ENCODE results near the gene MICAL2.

The MICAL2 gene

GRCh38 chr11:12113294-12113693 lies 2.9 kb downstream of the MICAL2 start:
- no peak overlapping the region for H3K4me3 ChIP-seq (ENCODE audit: low read depth, low read length)
- no peaks in the 10 kb centered on the region for H3K9me3 ChIP-seq (ENCODE audit: control insufficient read depth, insufficient read depth, low read depth, low read length)
- H3K36me3 ChIP-seq (ENCODE audit: control insufficient read depth in 2 of 2, insufficient read depth in 1 of 2, low read length in 2 of 2): no peaks in the 10 kb centered on the region
- TF ChIP-seq ZSCAN18 (tag by site-specific recombination; IDR thresholded peaks at IDR 0.05) (no peak), ZNF335 (tag by site-specific recombination; conservative IDR thresholded peaks at IDR 0.05) (no peak), KLF9 (tag by site-specific recombination; IDR thresholded peaks at IDR 0.05; ENCODE audit: low read depth) (no peak), AEBP2 (tag by site-specific recombination; IDR thresholded peaks at IDR 0.05; ENCODE audit: borderline replicate concordance) (no peak), ZNF423 (tag by site-specific recombination; IDR thresholded peaks at IDR 0.05) (no peak), ZNF776 (tag by site-specific recombination; IDR thresholded peaks at IDR 0.05; ENCODE audit: borderline replicate concordance) (no peak), ZNF513 (tag by site-specific recombination; IDR thresholded peaks at IDR 0.05) (no peak), ZNF621 (tag by site-specific recombination; IDR thresholded peaks at IDR 0.05) (no peak), ZNF121 (tag by site-specific recombination; IDR thresholded peaks at IDR 0.05) (no peak), ZBTB1 (tag by site-specific recombination; IDR thresholded peaks at IDR 0.05) (no peak)
- ChIA-PET POLR2A (no interaction called here), CTCF (no interaction called here)
- H3K27ac ChIP-seq (ENCODE audit: extremely low read depth, low read depth, low read length): no peak overlapping the region
- no peaks in the 10 kb centered on the region for H3K4me1 ChIP-seq (ENCODE audit: control insufficient read depth, insufficient read depth, low read length)

- H3K4me3 ChIP-seq (ENCODE audit: low read depth, low read length): no peak overlapping the region
- CTCF ChIA-PET: no interaction called here
- H3K4me1 ChIP-seq (ENCODE audit: control insufficient read depth, insufficient read depth, low read length): no peaks in the 10 kb centered on the region
- no peak overlapping the region for H3K27ac ChIP-seq (ENCODE audit: extremely low read depth, low read depth, low read length)
- no peaks in the 10 kb centered on the region for H3K36me3 ChIP-seq (ENCODE audit: control insufficient read depth in 2 of 2, insufficient read depth in 1 of 2, low read length in 2 of 2)
- H3K9me3 ChIP-seq (ENCODE audit: control insufficient read depth, insufficient read depth, low read depth, low read length): no peaks in the 10 kb centered on the region
- POLR2A ChIA-PET: no interaction called here
- no peak for TF ChIP-seq PRDM10 (tag by site-specific recombination; IDR thresholded peaks at IDR 0.05)
- TF ChIP-seq SETDB1 (IDR thresholded peaks at IDR 0.05; ENCODE audit: insufficient read length, low read length): no peak
- no peak for TF ChIP-seq ZNF677 (tag by site-specific recombination; IDR thresholded peaks at IDR 0.05)
- no peak for TF ChIP-seq ZFP41 (tag by site-specific recombination; IDR thresholded peaks at IDR 0.05; ENCODE audit: borderline replicate concordance)
- no peak for TF ChIP-seq ZNF169 (tag by site-specific recombination; IDR thresholded peaks at IDR 0.05)
Measured at GRCh38 chr11:12114193-12115033, 4.0 kb downstream of the MICAL2 start.

All from HEK293 (cell line).